CD14-positive monocyte (primary cell): Measurements from ENCODE around the gene AATK. TPM values are rescaled to one million over a fixed set of nuclear protein-coding genes. Genes with fewer than 3 reads are reported as not detected.

ENCODE experiments used
- DNase-seq, 3 donors: peaks; one replicate each; pipeline ENCODE4 v3.0.0-alpha.2; 2011 to 2022
- H2AFZ ChIP-seq: 2 replicates; pipeline ENCODE4 v1.6.0; 2012; ENCODE audit warnings: mild to moderate bottlenecking, low read depth, low read length, inconsistent platforms; ENCODE audit not compliant: insufficient read depth, poor library complexity, severe bottlenecking
- H3K27ac ChIP-seq, 2 donors: 1 replicate in 1 of 2; 2 replicates in 1 of 2; pipeline ENCODE4 v1.5.1; 2012 to 2013; ENCODE audit warnings: low read length in 2 of 2, control low read depth in 1 of 2, inconsistent platforms in 1 of 2, low read depth in 1 of 2, mild to moderate bottlenecking in 1 of 2
- H3K27me3 ChIP-seq, 2 donors: one replicate each; pipeline versions ENCODE4 v1.6.0 to v1.6.1; 2011 to 2013; ENCODE audit warnings: low read length in 2 of 2; ENCODE audit not compliant: control insufficient read depth in 2 of 2, insufficient read depth in 2 of 2
- H3K36me3 ChIP-seq, 2 donors: replicated peaks in 1 of 2; 1 replicate in 1 of 2; 2 replicates in 1 of 2; pipeline versions ENCODE4 v1.5.1 to v1.6.1; 2012 to 2013; ENCODE audit warnings: low read length in 2 of 2, control low read depth in 1 of 2, inconsistent platforms in 1 of 2, mild to moderate bottlenecking in 1 of 2; ENCODE audit not compliant: insufficient read depth in 2 of 2, control insufficient read depth in 1 of 2
- H3K4me1 ChIP-seq, 2 donors: 1 replicate in 1 of 2; 2 replicates in 1 of 2; pipeline versions ENCODE4 v1.5.1 to v1.6.1; 2012 to 2013; ENCODE audit warnings: low read length in 2 of 2, control low read depth in 1 of 2, inconsistent platforms in 1 of 2, mild to moderate bottlenecking in 1 of 2, moderate library complexity in 1 of 2; ENCODE audit not compliant: insufficient read depth in 2 of 2, control insufficient read depth in 1 of 2
- H3K4me2 ChIP-seq: replicated peaks from 2 replicates; pipeline ENCODE3; 2012; ENCODE audit warnings: low read length, moderate library complexity, mild to moderate bottlenecking; ENCODE audit not compliant: poor library complexity, severe bottlenecking; ENCODE audit errors: extremely low read depth
- H3K4me3 ChIP-seq, 3 experiments: fragments of 200-600 bp in 1 of 3; sonication (generic) in 1 of 3; replicated peaks in 1 of 3; 1 replicate in 2 of 3; 2 replicates in 1 of 3; pipeline ENCODE4 v1.5.1; 2011 to 2013; ENCODE audit warnings: low read length in 3 of 3, mild to moderate bottlenecking in 3 of 3, control low read depth in 2 of 3, low read depth in 2 of 3, inconsistent platforms in 1 of 3, moderate library complexity in 1 of 3
- H3K79me2 ChIP-seq: 2 replicates; pipeline ENCODE4 v1.6.0; 2012; ENCODE audit warnings: mild to moderate bottlenecking, control low read depth, inconsistent platforms, low read length, moderate library complexity; ENCODE audit not compliant: insufficient read depth
- H3K9ac ChIP-seq: 2 replicates; pipeline ENCODE4 v1.6.0; 2017; ENCODE audit warnings: low read length, mild to moderate bottlenecking; ENCODE audit not compliant: insufficient read depth, poor library complexity, severe bottlenecking
- H3K9me3 ChIP-seq, 2 donors: replicated peaks in 1 of 2; 1 replicate in 1 of 2; 2 replicates in 1 of 2; pipeline versions ENCODE4 v1.5.1 to v1.6.1; 2012 to 2013; ENCODE audit warnings: low read length in 2 of 2, control low read depth in 1 of 2; ENCODE audit not compliant: control insufficient read depth in 1 of 2, insufficient read depth in 1 of 2
- H4K20me1 ChIP-seq: 2 replicates; pipeline ENCODE4 v1.6.0; 2012; ENCODE audit warnings: mild to moderate bottlenecking, low read length, control low read depth, moderate library complexity; ENCODE audit not compliant: insufficient read depth
- H3K27ac Mint-ChIP-seq, 7 donors: one replicate each; pipeline ENCODE4 v1.8.0; 2020; ENCODE audit warnings: mild to moderate bottlenecking in 7 of 7, mixed read lengths in 7 of 7, moderate library complexity in 6 of 7, inconsistent platforms in 2 of 7
- H3K27me3 Mint-ChIP-seq, 3 donors: one replicate each; pipeline ENCODE4 v1.8.0; 2021 to 2022; ENCODE audit warnings: low read depth in 3 of 3, mild to moderate bottlenecking in 3 of 3, mixed read lengths in 3 of 3, moderate library complexity in 3 of 3, inconsistent platforms in 1 of 3
- H3K36me3 Mint-ChIP-seq, 2 donors: one replicate each; pipeline ENCODE4 v1.8.0; 2020; ENCODE audit warnings: mixed read lengths in 2 of 2, inconsistent platforms in 1 of 2, mild to moderate bottlenecking in 1 of 2
- H3K4me1 Mint-ChIP-seq: one replicate; pipeline ENCODE4 v1.8.0; 2020; ENCODE audit warnings: mild to moderate bottlenecking, mixed read lengths
- H3K4me3 Mint-ChIP-seq, 2 donors: one replicate each; pipeline ENCODE4 v1.8.0; 2020; ENCODE audit warnings: mild to moderate bottlenecking in 2 of 2, mixed read lengths in 2 of 2, moderate library complexity in 1 of 2
- H3K9me3 Mint-ChIP-seq, 7 donors: one replicate each; pipeline ENCODE4 v1.8.0; 2020 to 2022; ENCODE audit warnings: mixed read lengths in 7 of 7, mild to moderate bottlenecking in 6 of 7, moderate library complexity in 6 of 7, inconsistent platforms in 2 of 7
- WGBS: methylation state at CpG from one replicate; pipeline ENCODE4 v1.1.5; 2013; ENCODE audit warnings: missing lambda C conversion rate; ENCODE audit not compliant: insufficient coverage; 5-methylcytosine and 5-hydroxymethylcytosine counted together
- intact Hi-C, 2 donors: fragments of 100-400 bp; cut with micrococcal nuclease; formaldehyde crosslinking; loops; one replicate each; pipeline versions ENCODE4 v1.15.0 to v1.15.1; 2023
- polyA plus RNA-seq, 3 donors: library from polyadenylated mRNA; depleted of rRNA in 1 of 3; unstranded in 2 of 3; stranded (reverse) in 1 of 3; fragments of 300-500 nt in 2 of 3; fragments of >200 nt in 1 of 3; fragmentation: Illumina TruSeq in 2 of 3; gene quantifications; 1 replicate in 2 of 3; 2 replicates in 1 of 3; pipeline ENCODE4 v1.2.3, GENCODE V29; 2012 to 2021
- TF ChIP-seq, protein P1 (sequence below): fragments of 200-600 bp; IDR thresholded peaks from one replicate; pipeline ENCODE4 v1.8.0; 2022; ENCODE audit warnings: antibody characterized with exemption, mild to moderate bottlenecking

Gene AATK
- polyA plus RNA-seq, 3 donors, result 0.93 to 15.3 (median 2.0) TPM

DNA sequence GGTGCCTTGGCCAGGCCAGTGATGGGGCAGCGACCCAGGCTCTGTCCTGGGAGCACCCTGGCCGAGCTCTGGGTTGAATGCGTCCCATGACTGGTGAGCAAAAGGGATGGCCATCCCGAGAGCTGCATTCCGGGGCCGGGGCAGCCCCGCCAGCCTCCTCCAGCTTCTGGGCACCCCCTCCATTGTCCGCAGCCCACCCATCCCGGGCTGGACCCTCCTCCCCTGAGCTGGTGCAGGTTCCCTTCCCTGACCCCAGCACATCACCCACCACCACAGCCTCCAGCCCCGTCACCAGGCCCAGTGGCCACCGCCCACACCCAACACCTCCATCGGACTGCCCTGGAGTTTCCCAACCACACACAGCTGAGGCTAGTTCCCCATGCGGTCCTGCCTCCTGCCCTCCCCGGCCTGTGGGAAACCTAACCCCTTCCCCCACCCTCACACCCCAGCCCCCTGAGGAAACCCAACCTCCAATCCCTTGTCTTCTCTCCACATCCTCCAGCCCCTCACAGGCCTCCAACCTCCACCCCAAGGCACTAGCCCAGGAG lies 17.0 kb downstream of the AATK start:
- Mint-ChIP-seq H3K9me3 (peaks cover 0 to 4% (median 0%) of the 10 kb centered on the region in 7 donors), H3K27me3 (peaks cover 1 to 2% (median 2%) of the 10 kb centered on the region in 3 donors), H3K4me1 (peaks cover 66% of the 10 kb centered on the region), H3K4me3 (peak overlapping the region; percentile 55 to 60), H3K36me3 (peaks cover 16 to 32% of the 10 kb centered on the region in 2 donors), H3K27ac (peak overlapping the region; percentile 91 to 100 (median 98))
- Histone ChIP-seq H3K36me3 (no peaks in the 10 kb centered on the region), H3K4me2 (peak overlapping the region; percentile 55), H3K9ac (peak overlapping the region; percentile 92), H3K9me3 (no peaks in the 10 kb centered on the region), H3K4me3 (peak overlapping the region in 1 of 3 experiments; percentile 55), H2AFZ (no peak overlapping the region), H3K79me2 (peaks cover 36% of the 10 kb centered on the region), H3K4me1 (peaks cover 52 to 68% of the 10 kb centered on the region in 2 donors), H3K27ac (peak overlapping the region; percentile 97 to 100), H4K20me1 (no peaks in the 10 kb centered on the region), H3K27me3 (no peaks in the 10 kb centered on the region)
- 60% methylated on average over 11 of the region's 14 CpGs for WGBS
- intact Hi-C loops, result no loop called here
- TF ChIP-seq, protein P1, sequence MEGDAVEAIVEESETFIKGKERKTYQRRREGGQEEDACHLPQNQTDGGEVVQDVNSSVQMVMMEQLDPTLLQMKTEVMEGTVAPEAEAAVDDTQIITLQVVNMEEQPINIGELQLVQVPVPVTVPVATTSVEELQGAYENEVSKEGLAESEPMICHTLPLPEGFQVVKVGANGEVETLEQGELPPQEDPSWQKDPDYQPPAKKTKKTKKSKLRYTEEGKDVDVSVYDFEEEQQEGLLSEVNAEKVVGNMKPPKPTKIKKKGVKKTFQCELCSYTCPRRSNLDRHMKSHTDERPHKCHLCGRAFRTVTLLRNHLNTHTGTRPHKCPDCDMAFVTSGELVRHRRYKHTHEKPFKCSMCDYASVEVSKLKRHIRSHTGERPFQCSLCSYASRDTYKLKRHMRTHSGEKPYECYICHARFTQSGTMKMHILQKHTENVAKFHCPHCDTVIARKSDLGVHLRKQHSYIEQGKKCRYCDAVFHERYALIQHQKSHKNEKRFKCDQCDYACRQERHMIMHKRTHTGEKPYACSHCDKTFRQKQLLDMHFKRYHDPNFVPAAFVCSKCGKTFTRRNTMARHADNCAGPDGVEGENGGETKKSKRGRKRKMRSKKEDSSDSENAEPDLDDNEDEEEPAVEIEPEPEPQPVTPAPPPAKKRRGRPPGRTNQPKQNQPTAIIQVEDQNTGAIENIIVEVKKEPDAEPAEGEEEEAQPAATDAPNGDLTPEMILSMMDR, result no peak
- DNase-seq, result peak; percentile 89 to 92 (median 91)

DNA sequence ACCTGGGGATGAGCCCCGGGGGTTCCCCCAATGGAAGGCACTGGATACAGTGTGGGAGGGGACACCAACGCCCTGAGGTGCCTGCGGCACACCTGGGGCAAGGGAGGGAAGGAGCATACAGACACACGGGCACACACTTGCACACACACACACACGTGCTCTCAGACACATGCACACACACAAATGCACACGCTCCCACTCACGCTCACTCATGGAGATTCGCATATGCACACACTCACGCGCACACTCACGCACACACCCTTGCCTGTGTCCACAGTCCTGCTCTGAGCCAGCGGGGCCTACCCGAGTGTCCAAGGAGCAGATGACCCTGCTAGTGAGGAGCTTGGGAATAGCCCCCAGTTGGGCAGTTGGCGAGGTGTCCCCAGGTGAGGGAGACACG lies 17.4 kb downstream of the AATK start:
- Mint-ChIP-seq H3K9me3 (peaks cover 0 to 4% (median 0%) of the 10 kb centered on the region in 7 donors), H3K27ac (peak overlapping the region in 4 of 7 donors; percentile 63 to 98 (median 86)), H3K4me1 (peaks cover 66% of the 10 kb centered on the region), H3K27me3 (peaks cover 1 to 2% (median 2%) of the 10 kb centered on the region in 3 donors), H3K36me3 (peaks cover 16 to 34% of the 10 kb centered on the region in 2 donors), H3K4me3 (no peak overlapping the region)
- no peaks in the 10 kb centered on the region for H3K36me3 ChIP-seq
- peak overlapping the region; percentile 92 for H3K9ac ChIP-seq
- peak overlapping the region; percentile 55 for H3K4me2 ChIP-seq
- WGBS, result 96% methylated on average over 9 of the region's 15 CpGs
- DNase-seq, result no peak
- intact Hi-C loops, result no loop called here
- peak overlapping the region; percentile 27 to 100 for H3K27ac ChIP-seq
- H3K4me1 ChIP-seq, result peaks cover 51 to 63% of the 10 kb centered on the region in 2 donors
- no peaks in the 10 kb centered on the region for H4K20me1 ChIP-seq
- no peaks in the 10 kb centered on the region for H3K9me3 ChIP-seq
- no peaks in the 10 kb centered on the region for H3K27me3 ChIP-seq
- no peak overlapping the region for H2AFZ ChIP-seq
- H3K4me3 ChIP-seq, result no peak overlapping the region
- TF ChIP-seq, protein P1, result no peak
- peaks cover 36% of the 10 kb centered on the region for H3K79me2 ChIP-seq
